NCI-H2196 treated with DMSO at 0.1 percent for 48 hours (cell line): ENCODE data around the gene ZC3H18.
"Not testable (repeated sequence)": the region's sequence is repeated elsewhere in the genome, so short reads cannot be mapped to it uniquely, and the experiment has no call there.

Experiments used
- DNase-seq: peaks from one replicate; lab custom pipeline; 2025; ENCODE audit not compliant: unreplicated experiment; lab: John Stamatoyannopoulos, UW

ZC3H18 gene

DNA sequence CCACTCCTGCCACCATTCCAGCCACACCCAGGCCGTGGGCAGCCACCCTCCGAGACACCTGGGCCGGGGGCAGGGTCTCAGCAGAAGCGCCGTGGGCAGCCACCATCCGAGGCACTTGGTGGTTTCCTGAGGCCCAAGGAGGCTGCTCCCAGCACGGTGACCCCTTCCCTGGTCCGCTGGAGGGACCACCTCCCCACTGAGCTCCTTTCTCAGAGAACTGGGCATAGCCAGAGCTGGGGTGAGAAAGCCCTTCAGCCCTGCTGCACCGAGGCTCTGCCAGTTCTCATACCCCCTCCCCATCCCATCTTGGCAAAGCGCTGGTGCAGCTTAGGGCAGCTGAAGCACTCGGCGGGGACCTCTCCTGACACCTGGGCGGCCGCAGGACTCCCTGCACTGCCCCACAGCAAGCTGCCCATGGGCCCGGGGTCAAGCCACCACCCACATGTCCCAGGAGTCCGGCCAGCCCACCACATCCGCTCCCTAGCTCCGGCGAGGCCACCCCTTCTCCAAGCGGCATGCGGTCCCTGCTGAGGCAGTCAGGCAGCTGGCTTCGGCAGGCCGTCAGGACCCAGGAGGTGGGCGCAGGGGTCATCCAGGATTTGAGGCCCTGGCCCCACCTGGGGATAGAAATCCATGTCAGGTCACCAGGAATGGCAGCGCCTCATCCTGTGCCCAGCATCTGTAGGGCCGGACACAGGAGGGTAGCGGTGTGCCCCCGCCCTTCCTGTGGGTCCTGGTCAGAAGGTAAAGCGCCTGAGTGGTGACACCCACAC is 82.0 kb downstream of the ZC3H18 start:
- DNase-seq: no peak

DNA sequence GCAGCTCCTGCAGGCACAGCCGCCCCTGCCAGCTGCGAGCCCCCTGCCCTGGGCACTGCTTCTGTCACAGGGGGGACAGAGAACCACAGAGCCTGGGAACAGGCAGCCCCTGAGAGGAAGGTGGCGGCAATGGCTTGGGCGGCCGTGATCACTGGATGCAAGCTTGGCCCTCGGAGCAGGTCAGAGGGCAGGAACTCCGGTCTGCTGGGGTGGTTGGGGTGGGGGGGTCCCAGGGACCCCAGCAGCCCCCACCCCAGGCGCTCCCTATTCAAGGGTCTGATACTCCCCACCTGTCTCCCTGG is 82.5 kb downstream of the ZC3H18 start:
- DNase-seq: no peak

- no peak for DNase-seq
Observed at GRCh38 chr16:88653101-88653500, 82.9 kb downstream of the ZC3H18 start.

DNA sequence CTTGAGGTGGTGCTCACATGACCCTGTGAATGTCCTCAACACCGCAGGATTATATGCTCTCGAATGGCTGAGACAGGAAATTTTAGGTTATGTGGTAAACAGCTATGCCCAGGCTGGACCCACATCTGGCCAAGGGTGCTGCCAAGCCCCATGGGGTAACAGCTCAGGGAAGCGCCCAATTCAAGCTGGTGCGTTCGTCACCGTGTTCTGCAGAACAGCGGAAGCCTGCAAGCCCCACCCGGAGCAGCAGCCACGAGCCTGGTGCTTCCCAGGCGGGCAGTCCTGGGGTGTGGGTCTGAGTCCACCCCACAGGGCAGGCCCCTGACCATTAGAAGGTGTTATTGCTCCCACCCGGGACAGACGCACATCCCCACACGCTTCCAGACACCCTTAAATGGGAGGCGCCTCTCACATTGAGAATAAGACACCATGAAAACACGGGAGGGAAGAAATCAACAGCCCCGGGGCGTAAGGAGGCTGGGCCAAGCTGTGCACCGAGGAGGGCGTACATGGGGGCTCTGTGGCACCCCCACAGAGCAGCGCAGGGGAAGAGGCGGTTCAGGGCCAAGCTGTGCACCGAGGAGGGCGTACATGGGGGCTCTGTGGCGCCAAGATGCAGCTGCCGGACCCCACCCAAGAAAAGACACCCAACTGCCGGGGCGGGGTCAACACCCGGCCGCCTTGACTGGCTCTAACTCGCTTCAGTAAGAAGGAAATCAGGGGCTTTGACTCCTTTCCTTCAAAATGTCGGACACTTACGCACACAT is 83.6 kb downstream of the ZC3H18 start:
- DNase-seq: no peak

- no peak for DNase-seq
Observed at GRCh38 chr16:88654363-88655052, 84.3 kb downstream of the ZC3H18 start.

DNA sequence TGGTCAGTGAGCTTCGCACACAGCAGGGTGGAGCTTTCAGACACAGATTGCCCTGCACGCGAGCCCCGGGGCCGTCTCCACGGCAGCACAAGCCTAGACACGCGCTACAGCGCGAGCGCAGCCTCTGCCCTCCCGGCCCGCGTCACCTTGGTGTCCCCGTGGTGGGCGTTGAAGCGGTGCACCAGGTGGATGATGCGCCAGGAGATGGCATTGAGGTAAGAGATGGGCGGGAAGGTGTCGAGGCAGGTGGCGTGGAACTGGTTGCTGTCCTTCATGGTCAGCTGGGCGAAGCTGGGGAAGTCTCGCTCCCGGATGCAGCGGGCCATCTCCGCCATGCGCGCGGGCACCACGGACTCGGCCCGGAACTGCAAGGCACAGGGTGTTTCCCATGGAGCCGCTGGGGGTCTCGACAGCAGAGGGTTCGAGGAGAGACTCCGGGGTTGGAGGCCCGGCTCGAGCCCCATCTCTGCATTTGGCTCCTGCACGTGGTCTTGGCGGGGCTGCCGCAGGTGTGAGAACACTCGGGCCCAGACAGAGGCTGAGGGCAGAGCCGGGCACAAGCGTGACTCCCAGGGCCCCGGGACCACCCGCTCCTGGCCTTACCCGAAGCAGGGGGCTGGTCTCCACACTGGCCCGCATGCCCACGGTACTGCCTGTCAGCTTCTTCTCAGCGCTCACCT is 85.0 kb downstream of the ZC3H18 start:
- DNase-seq: no peak

GRCh38 chr16:88655733-88656281 is 85.6 kb downstream of the ZC3H18 start:
- no peak for DNase-seq

DNA sequence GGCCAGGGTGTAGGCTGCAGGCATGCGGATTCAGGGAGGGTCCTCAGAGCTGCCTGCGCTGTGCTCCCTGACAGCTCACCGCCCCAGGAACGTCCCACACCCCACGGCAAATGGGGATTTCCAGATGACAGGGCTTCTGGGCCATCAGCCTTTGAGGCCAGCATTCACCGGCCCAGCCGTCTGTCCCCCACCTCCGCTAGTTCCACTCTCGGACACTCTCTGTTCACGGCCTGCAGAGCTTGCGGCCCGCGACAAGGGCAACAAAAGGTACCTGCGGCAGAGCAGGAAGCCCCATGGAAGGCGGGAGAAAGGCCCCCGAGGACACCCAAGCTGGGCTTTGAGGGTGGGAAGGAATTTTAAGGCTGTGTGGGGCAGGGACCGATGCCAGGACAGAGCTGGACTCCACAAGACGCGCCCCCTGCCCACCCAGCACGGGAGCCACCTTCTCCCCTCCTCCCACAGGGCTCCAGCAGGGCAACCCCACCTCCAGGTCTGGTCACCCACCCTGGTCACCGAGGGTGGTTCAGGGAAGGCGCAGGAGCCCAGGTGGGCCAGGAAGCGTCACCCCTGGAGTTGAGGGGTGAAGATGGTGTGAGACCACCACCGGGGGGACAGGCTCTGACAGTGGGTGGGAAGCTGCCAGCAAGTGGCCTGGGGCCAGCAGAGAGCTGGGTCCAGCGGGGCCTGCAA is 86.2 kb downstream of the ZC3H18 start:
- no peak for DNase-seq

- DNase-seq: no peak
Observed at GRCh38 chr16:88657371-88657770, 87.2 kb downstream of the ZC3H18 start.

- no peak for DNase-seq
Observed at GRCh38 chr16:88658714-88659113, 88.5 kb downstream of the ZC3H18 start.

- no peak for DNase-seq
Observed at GRCh38 chr16:88659160-88659559, 89.0 kb downstream of the ZC3H18 start.

DNA sequence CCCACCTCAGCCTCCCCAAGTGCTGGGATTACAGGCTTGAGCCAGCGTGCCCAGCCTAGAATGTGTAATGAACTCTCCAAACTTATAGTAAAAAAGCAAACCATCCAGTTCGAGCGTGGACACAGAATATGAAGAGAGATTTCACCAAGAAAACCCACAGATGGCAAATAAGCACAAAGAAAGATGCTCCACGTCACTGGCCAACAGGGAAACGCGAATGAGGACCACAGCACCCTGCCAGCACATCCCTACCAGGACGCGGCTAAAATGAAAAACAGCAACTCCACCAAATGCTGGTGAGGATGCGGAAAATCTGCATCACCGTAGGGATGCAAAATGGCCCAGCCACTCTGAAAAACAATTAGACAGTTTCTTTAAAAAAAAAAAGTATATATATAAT is 91.3 kb downstream of the ZC3H18 start:
- no peak for DNase-seq

GRCh38 chr16:88662222-88662842 is 92.1 kb downstream of the ZC3H18 start:
- DNase-seq: no peak

DNA sequence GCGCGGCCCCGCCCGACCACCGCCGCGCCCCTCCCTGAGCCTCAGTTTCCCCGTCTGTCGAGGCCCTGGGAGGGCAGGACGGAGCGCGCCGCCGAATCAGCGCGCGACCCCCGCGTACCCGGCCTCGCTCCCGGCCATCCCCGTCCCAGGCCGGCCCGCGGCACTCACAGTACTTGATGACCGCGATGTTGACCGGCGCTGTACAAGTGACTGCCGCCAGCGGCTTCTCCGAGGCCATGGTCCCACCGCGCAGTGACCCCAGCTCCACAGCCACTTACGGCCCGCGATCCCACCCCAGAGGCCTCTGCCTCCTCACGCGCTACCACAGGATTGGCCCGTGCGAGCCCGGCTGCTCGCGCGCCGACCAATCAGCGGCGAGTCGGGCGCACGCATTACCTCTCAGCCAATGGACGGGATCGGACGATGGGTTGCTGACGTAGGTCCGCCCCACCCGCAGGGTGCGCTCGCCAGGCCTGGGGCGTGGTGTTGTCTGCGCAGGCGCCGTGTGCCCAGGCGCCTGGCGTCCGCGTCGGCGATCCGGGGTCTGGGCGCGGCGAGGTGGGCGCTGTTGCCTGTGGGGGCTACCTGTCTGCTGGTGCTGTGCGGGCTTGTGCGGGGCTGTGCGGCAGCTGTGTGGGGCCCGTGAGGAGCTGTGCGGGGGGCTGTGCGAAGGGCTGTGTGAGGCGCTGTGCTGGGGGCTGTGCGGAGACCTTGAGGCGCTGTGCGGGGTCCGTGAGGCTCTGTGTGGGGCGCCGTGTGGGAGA is 92.8 kb downstream of the ZC3H18 start, which contains the start of gene MVD:
MVD (minus strand) TSS at position 249 of the 764 bp plus-strand sequence; CDS start at position 238, 11 bp downstream.
- peak; percentile 66 for DNase-seq

- DNase-seq: no peak
Observed at GRCh38 chr16:88665148-88665547, 94.9 kb downstream of the ZC3H18 start.

DNA sequence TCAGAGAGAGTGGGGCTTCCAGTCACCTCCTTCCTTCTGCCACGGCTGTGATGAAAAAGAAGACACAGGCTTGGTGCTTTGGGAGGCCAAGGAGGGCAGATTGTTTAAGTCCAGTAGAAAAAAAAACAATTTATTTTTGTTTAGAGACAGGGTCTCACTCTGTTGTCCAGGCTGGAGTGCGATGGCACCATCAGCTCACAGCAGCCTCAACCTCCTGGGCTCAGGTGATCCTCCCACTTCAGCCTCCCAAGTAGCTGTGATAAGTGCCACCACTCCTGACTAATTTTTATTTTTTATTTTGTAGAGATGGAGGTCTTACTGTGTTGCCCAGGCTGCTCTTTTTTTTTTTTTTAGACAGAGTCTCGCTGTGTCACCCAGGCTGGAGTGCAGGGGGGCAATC is 95.4 kb downstream of the ZC3H18 start:
- DNase-seq: no peak

- DNase-seq: no peak
Observed at GRCh38 chr16:88667461-88667860, 97.3 kb downstream of the ZC3H18 start.

GRCh38 chr16:88669493-88669892 is 99.3 kb downstream of the ZC3H18 start:
- DNase-seq: not testable (repeated sequence)

DNA sequence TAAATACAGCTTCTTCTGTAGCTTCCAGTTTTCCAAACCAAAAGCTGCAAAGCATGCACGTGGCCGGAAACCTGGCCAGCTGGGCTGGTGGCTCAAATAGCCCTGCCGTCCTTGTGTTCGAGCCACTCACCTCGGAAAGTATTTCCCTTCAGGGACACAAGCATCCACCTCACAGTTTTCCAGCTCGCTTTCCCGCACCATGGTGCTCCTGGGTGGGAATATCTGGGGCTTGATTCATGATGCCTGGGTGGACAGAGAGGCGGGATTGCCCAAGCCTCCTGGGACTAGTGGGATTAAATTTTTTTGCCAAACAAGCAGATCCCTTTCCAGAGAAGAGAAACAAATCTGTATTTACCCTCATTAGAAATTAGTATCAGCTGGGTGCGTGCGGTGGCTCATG is 99.8 kb downstream of the ZC3H18 start:
- no peak for DNase-seq
